ENCODE data around the gene USP32.
"Not testable (repeated sequence)": the region's sequence is repeated elsewhere in the genome, so short reads cannot be mapped to it uniquely, and the experiment has no call there.

USP32 gene

DNA sequence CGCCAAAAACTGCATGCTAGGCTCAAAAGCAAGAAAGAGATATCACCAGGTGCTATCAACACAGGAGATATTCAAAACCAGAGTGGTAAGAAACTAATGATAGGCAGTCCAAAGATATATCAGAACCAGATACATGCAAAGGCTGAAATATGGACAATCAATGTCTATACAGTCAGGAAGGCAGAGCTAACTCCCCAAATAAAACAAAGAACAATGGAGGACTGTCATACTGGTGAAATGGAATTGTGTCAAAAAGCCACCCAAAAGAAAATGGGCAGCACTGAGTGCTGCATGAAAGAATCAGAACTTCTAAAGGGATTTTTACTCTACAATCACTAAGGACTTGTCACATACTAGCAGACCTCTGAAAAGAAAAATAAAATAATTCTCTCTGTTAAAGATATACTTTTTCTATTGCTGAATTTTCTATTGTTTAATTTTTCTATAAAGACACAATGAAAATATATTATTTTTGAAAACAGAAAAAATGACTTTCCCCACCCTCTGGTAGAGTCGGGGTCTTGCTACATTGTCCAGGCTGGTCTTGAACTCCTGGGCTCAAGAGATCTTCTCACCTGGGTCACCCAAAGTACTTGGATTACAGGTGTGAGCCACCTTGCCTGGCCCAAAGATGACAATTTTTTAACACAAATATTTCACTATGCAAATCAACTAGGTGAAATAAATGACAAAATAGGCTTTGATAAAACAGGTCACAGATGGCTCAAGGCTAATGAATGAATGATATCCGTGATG is 98.2 kb downstream of the USP32 start:
- DNase-seq: no peak

DNA sequence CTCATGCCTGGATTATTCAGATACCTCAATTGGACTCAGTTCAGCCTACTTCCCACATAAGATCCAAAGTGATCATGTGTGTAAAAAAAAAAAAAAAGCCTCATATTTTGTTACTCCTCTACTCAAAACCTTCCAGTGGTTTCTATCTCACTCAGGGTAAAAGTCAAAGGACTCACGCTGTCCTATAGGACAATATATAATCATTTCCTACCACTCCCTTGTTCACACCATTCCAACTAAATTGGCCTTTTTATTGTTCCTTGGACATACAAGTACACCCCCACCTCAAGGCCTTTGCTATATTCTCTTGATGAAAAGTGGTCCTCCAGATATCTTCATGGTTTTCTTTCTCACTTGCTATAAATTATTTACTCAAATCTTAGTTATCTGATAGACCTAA is 99.2 kb downstream of the USP32 start:
- DNase-seq: no peak

DNA sequence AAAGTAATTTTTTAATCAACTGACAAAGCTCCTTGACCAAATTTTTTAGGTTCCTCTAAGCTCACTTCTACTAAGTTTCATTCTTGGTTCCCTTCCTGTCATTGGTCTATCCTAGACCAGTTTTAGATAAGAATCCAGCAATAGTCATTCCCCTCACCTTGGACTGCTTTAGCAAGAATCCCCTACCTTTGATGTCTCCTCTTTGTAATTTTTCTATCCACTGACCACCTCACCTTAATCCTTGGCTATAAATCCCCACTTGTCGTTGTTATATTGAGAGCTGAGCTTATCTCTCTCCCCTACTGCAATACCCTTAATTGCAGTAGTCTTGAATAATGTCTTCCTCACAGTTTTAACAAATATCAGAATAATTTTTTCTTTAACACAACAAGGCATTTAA is 107.2 kb downstream of the USP32 start:
- DNase-seq: no peak

DNA sequence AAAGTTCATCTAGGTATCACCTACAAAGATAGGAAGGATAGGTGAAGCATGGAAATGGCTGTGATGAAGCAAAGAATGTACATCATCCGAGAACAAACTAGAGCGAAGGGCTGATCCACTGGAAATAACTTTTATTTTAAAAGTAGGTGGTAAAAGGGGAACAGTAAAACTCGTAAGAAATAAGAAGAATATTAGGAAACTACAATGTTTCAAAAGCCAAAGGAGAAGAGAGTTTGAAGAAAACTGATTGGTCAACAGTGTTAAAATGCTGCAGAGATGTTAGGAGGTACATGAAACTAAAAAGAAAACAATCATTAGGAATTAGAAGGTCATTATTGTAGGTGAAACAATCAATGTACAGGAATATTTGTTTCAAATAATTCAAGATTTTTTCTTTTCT is 108.1 kb downstream of the USP32 start:
- DNase-seq: no peak

DNA sequence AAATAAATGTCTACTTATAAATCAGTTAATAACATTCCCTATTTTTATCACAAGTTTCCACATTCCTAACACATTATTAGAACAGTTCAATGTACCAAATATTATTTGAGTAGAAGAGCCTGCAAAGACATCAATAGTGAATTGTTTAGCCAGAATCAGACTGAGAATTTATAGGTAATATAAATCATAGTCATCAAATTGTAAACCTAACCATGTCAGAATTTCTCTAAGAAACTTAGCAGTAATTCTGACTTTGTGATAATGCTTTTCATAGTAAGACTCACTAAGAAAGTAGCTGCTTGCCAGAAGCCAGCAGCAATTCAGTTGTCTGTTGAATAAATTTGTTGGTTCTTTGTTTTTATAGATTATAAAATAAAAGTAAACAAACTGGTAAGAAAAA is 111.3 kb downstream of the USP32 start:
- no peak for DNase-seq

DNA sequence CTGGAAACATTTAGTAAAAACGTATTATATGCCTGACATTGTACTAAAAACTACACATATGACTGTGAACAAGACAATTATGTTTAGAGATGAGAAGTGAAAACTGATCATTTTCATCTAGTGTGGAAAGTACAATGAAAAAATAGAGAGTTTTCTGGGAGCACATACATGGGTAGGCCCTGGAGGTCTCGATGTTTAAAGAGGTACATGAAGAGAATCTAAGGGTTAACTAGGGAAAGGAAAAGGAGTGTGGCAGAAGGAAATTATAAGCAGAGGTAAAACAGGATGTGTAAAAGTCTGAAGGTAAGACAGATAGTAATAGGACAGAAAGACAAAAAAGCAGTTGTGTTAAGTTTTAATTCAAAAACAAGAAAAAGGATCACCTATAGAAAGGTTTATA is 113.7 kb downstream of the USP32 start:
- no peak for DNase-seq

DNA sequence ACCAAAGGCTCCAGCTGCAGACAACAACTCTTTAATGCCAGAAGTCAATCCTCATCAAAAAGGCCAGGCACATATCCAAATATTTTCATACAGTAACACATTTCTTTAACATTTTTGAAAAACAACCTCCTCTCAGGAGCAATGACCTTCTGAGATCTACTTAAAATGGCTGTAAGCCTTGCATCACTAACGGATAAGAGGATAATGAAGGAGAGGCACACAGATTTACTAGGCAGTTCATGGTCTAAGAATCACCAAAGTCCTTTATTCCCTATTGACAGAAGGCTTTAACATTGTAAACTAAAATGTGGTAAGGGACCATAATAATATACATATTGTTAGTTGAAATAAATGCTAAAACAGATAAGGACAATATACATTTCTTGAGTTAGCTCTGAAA is 114.7 kb downstream of the USP32 start:
- DNase-seq: no peak

DNA sequence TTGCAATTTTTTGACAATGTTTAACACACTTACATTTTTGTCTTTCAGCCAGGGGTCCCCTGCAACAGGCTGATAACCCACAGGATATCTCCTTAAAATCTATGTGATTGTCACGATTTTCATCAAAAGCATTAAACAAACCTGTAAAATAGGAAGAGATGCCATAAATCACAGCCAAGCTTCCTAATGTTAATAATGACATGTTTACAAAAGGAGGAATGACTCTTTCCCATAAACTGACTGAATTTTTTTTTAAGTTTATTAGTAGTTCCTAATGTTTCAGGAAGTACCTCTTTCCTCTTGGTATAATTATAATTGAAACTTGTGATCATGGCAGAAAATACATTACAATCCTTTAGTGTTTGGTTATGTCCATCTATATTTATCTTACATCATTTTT is 122.5 kb downstream of the USP32 start:
- no peak for DNase-seq

DNA sequence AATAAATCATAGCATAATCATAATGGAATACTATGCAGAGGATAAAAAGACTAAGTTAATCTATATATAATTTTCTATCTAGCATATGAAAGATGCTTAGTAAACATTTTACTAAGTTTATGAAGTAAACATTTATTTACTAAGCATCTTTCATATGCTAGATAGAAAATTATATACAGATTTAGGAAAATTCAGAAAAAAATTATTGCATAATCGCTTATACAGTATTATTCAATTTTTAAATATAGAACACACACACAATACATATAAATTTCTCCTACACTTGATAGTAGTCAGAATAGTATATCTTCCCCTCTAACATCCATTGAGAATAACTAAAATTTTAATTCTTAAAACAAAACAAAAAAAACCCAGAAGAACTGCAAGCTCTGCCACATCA is 131.4 kb downstream of the USP32 start:
- DNase-seq: no peak

DNA sequence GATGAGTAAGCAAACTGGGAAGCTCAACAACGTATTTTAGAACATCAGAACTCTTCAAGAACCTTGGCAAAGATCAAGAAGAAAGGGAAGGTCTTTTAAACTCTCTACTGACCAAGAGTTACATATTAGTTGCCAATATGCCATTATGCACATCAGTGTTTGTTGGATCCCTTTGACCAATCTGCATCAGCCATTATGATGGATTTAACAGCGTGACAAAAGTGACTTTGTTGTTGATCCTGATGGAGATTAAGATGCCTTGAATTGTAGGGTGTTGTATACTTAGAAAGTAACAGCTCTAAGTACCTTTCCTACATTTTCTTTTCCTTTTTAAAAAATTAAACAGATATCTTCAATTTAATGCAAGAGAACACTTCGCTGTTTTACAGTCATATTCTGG is 133.6 kb downstream of the USP32 start:
- DNase-seq: no peak

DNA sequence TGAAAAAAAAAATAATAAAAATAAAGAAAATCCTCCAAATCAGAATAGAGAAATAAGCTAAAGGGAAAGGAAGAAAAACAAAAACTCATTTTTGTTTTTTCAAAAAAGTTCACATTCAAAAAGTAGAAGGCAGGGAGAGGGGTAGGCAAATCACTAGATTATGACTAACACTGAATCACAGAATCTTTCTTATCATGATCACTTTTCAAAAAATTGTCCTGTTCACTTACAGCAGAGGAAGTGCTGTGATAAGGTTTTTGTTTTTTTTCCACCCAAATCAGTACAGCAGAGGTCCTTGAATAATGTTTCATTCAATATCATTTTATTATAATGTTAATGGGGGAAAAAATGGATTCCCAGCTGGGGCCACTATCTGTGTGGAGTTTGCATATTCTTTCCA is 135.8 kb downstream of the USP32 start:
- no peak for DNase-seq

DNA sequence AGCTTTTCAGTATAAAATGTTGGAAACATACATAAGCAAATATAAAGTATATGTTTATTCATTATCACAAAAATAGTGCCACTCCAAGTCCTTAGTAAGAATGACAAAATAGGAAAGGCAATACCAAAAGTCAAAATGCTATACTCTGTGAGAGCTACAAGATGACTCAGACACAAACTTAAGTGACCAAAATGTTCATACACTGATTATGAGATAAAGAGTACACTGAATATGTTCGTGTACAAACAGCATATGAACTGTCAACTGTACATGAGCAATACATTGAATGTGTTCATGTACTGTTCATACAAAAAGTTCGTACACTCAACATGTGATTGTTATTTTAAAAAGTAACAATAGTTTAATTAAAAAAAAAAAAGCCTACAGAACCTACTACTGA is 138.9 kb downstream of the USP32 start:
- DNase-seq: no peak

DNA sequence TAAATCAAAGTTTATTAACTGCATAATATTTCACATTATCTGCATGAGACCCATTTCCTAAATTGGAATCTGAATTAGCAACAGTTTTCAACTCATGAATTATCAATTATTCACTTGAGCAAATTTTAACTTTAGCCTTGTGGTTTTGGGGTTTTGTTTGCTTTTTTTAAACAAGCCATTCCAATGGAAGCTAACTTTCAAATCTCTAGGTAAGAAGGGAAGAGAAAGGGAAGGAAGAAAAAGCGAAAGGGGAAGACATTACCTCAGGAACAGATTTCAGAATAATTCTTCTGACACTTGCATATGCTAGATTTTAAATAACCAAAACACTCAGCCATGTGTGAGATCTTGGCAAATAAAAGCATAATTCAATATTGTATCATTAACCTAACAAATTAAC is 139.5 kb downstream of the USP32 start:
- DNase-seq: no peak

DNA sequence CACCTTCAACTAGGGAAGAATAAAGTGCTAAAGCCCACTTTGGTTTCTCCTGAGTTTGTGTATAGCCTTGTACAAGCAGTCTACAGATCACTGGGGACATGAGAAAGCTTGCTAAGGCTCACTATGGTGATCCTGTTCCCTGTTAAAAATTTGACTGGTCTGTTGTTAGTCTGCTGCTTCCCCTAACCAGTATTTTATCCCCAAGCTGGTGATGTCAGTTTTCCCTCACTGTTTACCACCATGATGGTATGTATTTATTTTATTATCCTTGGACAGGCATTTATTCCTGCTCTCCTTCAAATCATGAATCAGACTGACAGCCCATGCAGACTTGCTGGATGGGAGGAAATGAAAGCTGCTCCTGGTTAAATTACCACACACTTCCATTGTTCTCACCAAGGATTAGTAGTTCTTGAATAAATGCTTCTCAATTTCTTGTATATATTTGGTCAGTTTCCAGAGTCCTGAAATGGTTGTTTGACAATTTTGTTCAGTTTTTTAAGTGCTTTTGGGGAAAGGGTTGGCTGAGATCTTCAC is 142.6 kb downstream of the USP32 start:
- no peak for DNase-seq

DNA sequence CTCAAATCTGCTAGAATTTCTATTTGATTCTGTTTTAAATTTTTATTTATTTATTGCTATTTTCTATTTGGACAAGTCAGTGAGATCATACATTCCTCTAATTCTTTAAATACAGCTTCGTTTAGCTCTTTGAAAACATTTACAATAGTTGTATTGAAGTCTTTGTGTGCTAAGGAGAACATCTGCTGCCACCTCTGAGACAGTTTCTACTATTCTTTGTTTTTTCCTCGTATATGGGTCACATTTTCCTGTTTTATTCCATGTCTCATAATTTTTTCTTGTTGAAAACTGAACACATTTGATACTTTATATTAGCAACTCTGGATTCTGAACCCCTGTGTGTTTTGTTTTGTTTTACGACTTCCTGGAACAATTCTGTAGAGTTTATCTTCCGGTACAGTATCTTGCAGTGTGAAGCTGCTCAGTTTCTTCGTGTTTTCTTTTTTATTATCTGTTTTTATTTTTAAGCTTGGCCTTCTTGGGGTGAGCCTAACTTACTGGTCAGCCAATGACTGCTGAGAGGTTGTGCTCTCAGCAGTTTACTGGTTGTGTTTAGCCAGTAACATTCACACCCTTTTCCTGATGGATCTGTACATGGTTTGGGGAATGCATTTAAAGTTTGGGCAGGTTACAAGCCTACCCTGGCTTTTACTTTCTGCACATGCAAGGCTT is 143.2 kb downstream of the USP32 start:
- no peak for DNase-seq

DNA sequence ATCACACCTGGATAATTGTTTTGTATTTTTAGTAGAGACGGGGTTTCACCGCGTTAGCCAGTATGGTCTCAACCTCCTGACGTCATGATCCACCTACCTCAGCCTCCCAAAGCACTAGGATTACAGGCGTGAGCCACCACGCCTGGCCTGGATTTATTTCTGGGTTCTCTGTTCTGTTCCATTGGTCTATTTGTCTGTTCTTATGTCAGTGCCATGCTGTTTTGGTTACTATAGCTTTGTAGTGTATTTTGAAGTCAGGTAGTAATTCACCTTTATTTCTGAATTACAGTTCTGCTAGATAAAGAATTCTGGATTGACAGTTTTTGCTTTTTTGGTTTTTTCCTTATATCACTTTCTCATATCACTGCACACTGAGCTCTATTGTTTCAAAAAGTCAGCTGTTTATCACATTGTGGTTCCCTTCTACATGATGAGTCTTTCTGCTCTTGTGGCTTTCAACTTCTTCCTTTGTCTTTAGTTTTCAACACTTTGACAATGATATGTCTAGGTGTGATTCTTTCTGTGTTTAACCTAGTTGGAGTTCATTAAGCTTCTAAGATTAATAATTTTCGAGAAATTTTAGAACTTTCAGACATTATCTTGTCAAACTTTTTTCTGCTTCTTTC is 144.0 kb downstream of the USP32 start:
- no peak for DNase-seq

DNA sequence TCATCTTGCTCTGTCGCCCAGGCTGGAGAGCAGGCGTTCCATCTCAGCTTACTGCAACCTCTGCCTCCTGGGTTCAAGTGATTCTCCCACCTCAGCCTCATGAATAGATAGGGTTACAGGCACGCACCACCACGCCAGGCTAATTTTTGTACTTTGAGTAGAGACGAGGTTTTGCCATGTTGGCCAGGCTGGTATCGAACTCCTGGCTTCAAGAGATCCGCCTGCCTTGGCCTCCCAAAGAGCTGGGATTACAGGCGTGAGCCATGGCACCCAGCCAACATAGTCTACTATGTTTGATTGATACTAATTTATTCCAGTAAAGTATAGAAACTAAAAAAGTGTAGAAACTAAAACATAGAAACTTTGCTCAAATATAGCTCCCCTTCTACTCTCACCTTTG is 147.3 kb downstream of the USP32 start:
- no peak for DNase-seq

DNA sequence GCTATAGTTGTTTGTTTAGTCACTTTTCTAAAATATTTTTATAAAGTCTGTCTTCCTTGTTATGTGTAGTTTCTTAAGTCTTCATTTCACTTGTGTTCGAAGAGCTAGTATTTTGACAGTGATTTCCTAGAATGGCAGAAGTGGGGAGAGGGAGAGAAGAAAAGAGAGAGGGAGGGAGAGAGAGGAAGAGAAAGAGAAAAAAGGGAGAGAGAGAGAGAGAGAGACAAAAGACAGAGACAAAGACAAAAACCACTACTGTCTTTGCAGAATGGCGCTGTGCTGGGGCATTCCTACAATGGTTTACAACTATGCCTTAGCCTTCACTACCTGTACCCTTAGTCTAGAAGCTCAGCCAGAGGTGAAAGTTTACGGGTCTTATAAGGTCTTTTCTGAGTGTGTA is 151.6 kb downstream of the USP32 start:
- no peak for DNase-seq

DNA sequence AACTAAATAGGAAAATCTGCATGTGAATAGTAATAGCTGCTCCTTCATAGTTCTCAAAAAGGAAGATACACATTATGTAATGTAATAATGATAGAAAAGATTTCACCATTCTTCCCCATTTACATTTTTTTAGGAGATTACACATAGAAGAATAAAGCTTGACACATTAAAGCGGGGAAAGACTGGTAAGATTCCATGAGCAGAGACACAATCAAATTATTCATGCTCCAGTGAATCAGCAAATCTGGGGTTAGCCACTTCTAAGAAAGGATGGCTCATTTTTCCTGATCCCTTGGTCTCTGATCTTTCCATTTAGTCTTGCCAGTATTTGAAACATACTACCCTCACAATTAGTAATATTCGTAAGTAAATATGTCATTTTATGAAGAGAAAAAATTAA is 160.2 kb downstream of the USP32 start:
- DNase-seq: no peak

DNA sequence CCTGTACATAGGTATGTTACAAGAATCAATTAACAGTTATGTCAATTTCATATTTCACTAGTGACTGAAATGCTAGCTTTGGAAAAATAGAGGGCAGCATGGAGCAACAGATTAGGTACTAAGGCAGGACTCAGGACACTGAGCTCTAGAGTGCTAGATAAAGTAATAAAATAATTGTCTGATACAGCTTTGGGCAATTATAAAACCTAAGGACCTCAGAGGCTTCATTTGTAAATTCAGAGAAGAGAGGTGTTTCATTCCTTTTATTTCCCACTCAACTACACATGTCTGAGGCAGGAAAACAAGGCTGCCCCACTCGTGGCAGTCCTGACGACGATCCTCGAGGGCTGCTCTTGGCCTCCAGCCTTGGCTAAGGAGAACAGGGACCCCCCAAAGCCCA is 160.7 kb downstream of the USP32 start:
- DNase-seq: no peak

DNA sequence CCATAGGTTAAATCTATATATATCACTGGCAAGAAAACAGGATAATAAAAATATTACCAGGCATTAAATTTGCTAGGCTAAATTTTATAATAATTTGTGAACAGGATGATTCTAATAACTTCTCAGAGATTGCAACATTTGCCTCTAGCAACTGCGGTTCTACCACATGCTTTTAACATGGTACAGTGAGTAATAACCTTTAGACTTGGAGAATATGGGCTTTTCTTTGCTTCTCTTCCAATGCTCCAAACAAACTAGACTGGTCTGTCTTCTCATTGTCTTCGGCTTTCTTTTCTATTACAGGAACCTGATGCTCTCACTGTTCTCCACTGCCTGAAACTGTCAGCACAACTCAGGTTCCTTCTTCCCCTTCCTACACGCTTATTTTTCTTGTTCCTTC is 161.6 kb downstream of the USP32 start:
- no peak for DNase-seq

DNA sequence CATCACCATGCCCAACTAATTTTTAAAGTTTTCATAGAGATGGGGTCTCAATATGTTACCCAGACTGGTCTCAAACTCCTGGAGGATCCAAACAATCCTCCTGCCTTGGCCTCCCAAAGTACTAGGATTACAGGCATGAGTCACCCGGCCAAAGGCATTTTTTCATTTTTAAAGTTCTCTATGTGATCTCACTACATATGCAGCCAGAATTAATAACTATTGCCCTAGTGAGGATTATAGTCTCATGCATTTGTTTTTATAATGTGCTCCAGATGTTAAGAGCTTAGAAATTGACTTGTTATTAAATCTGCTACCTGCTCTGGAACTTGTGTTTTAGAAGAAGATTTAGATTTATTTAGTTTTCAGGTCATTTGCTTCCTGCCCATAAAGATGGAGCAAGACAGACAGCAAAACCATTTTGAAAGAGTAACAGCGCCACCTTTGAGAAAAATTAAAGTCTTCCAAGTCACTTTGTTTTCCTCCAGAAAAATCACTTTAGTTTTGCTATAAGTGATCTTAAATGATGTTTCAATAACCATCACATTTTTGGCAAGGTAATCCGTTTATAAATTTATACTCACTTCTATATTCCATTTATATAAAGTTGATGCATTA is 162.6 kb downstream of the USP32 start:
- DNase-seq: no peak

DNA sequence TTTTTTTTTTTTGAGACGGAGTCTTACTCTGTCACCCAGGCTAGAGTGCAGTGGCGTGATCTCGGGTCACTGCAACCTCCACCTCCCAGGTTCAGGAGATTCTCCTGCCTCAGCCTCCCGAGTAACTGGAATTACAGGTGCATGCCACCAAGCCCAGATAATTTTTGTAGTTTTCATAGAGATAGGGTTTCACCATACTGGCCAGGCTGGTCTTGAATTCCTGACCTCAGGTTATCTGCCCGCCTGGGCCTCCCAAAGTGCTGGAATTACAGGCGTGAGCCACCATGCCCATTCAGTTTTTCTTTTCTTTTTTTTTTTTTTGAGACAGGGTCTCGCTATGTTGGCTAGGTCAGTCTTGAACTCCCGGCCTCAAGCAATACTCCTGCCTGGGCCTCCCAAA is 164.7 kb downstream of the USP32 start:
- not testable (repeated sequence) for DNase-seq

DNA sequence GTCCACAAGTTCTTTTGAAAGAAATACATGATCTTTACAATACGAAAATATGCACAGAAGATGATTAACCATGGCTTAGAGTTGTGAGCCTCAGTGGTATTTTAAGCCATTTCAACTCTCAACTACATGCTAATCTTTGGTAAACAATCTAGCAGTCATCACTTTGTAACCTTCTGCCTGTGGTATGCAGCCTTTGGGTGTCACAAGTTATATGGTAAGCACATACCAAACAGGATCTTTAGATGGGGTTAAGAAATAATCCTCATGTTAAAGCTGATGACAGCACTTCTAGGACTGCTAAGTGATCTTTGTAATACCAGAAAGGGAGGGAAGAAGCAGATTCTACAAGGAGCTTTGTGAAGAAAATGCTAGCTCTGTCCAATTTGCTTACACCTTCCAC is 167.9 kb downstream of the USP32 start:
- no peak for DNase-seq

Data from NCI-H1436 treated with DMSO at 0.1 percent for 48 hours (cell line).